IMR-90 (cell line): ENCODE data around the gene LEF1.

Experiments
- MAFK ChIP-seq: IDR thresholded peaks from 2 replicates; pipeline ENCODE4 v1.6.1; 2012; ENCODE audit warnings: low read depth, low read length, improper control_type of control experiment
- POLR2A ChIP-seq: IDR thresholded peaks from 2 replicates; pipeline ENCODE4 v1.6.1; 2012; ENCODE audit warnings: mild to moderate bottlenecking, low read depth, low read length
- RAD21 ChIP-seq: IDR thresholded peaks from 2 replicates; pipeline ENCODE4 v1.6.1; 2012; ENCODE audit warnings: low read length, improper control_type of control experiment
- RCOR1 ChIP-seq: IDR thresholded peaks from 2 replicates; pipeline ENCODE4 v1.6.1; 2012; ENCODE audit warnings: mild to moderate bottlenecking, low read length, improper control_type of control experiment; ENCODE audit not compliant: insufficient replicate concordance
- RFX5 ChIP-seq: IDR thresholded peaks from 2 replicates; pipeline ENCODE4 v1.8.0; 2012; ENCODE audit warnings: low read depth, mild to moderate bottlenecking, low read length, moderate library complexity
- SMC3 ChIP-seq: fragments of 150-350 bp; IDR thresholded peaks from 2 replicates; pipeline ENCODE4 v1.6.1; 2016; ENCODE audit warnings: low read depth, mild to moderate bottlenecking, antibody characterized with exemption, low read length, moderate library complexity
- TF ChIP-seq, protein P1 (sequence below): conservative IDR thresholded peaks from 2 replicates; pipeline ENCODE4 v1.5.1; 2012; ENCODE audit warnings: mild to moderate bottlenecking, low read depth, low read length, improper control_type of control experiment
- TF ChIP-seq, protein P2 (sequence below): fragments of 150-350 bp; IDR thresholded peaks from 2 replicates; pipeline ENCODE4 v1.6.1; 2017; ENCODE audit warnings: mild to moderate bottlenecking, antibody characterized with exemption, low read length, low read depth

DNA sequence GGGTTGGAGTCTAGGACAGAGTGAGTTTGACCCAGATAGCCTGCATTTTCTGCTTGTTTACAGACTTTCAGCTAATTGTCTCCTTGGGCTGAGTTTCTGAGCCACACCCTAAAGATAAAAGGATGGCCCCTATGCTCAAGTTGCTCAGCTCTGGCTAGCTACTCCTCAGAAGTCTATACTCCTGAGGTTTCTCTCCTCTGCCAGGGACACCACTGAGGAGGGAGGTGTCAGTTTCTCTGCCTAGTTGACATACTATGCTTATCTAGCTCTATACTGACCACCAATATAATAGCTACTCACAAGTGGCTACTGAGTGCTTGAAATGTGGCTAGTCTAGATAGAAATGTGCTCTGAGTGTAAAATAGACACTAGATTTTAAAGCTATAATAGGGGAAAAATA is 155.4 kb downstream of the LEF1 start:
- TF ChIP-seq, protein P1, sequence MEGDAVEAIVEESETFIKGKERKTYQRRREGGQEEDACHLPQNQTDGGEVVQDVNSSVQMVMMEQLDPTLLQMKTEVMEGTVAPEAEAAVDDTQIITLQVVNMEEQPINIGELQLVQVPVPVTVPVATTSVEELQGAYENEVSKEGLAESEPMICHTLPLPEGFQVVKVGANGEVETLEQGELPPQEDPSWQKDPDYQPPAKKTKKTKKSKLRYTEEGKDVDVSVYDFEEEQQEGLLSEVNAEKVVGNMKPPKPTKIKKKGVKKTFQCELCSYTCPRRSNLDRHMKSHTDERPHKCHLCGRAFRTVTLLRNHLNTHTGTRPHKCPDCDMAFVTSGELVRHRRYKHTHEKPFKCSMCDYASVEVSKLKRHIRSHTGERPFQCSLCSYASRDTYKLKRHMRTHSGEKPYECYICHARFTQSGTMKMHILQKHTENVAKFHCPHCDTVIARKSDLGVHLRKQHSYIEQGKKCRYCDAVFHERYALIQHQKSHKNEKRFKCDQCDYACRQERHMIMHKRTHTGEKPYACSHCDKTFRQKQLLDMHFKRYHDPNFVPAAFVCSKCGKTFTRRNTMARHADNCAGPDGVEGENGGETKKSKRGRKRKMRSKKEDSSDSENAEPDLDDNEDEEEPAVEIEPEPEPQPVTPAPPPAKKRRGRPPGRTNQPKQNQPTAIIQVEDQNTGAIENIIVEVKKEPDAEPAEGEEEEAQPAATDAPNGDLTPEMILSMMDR: no peak
- TF ChIP-seq MAFK: no peak
- TF ChIP-seq SMC3: no peak
- TF ChIP-seq POLR2A: no peak
- no peak for TF ChIP-seq RFX5
- no peak for TF ChIP-seq RCOR1
- no peak for TF ChIP-seq RAD21
- TF ChIP-seq, protein P2, sequence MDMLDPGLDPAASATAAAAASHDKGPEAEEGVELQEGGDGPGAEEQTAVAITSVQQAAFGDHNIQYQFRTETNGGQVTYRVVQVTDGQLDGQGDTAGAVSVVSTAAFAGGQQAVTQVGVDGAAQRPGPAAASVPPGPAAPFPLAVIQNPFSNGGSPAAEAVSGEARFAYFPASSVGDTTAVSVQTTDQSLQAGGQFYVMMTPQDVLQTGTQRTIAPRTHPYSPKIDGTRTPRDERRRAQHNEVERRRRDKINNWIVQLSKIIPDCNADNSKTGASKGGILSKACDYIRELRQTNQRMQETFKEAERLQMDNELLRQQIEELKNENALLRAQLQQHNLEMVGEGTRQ: no peak
